HepG2 (cell line): ENCODE measurements around the gene SPTBN2. TPM values are rescaled to one million over a fixed set of nuclear protein-coding genes. Genes with fewer than 3 reads are reported as not detected.
A peak's percentile ranks its signal among the peaks of the same experiment; 100 is the strongest.

Experiments used
- ARID4A ChIP-seq: sonication (generic); formaldehyde crosslinking; IDR thresholded peaks from 2 replicates; pipeline ENCODE4 v1.5.0; 2020; ENCODE audit warnings: mild to moderate bottlenecking, missing genetic modification reagents, borderline replicate concordance
- FOXJ3 ChIP-seq: sonication (generic); formaldehyde crosslinking; IDR thresholded peaks from 2 replicates; pipeline ENCODE4 v1.4.0; 2020; ENCODE audit warnings: missing genetic modification reagents, mild to moderate bottlenecking, borderline replicate concordance
- JARID2 ChIP-seq: sonication (generic); formaldehyde crosslinking; IDR thresholded peaks from 2 replicates; pipeline ENCODE4 v1.8.1; 2023; ENCODE audit warnings: missing genetic modification reagents, inconsistent platforms; ENCODE audit not compliant: insufficient replicate concordance
- KDM5B ChIP-seq: sonication (generic); formaldehyde crosslinking; IDR thresholded peaks from 2 replicates; pipeline ENCODE4 v1.4.0; 2020; ENCODE audit warnings: missing genetic modification reagents, mild to moderate bottlenecking, borderline replicate concordance
- MXD3 ChIP-seq: IDR thresholded peaks from 2 replicates; pipeline ENCODE4 v1.6.1; 2016; ENCODE audit warnings: mild to moderate bottlenecking, missing biosample characterization, missing genetic modification reagents
- PATZ1 ChIP-seq: sonication (generic); formaldehyde crosslinking; IDR thresholded peaks from 2 replicates; pipeline ENCODE4 v1.4.0; 2020; ENCODE audit warnings: missing genetic modification reagents
- RAD21 ChIP-seq: fragments of 450-650 bp; formaldehyde crosslinking; IDR thresholded peaks from 2 replicates; pipeline ENCODE4 v1.5.0; 2020; ENCODE audit warnings: mild to moderate bottlenecking
- RORA ChIP-seq: sonication (generic); formaldehyde crosslinking; IDR thresholded peaks from 2 replicates; pipeline ENCODE4 v1.5.0; 2020; ENCODE audit warnings: mild to moderate bottlenecking, missing genetic modification reagents, moderate library complexity
- SNAPC2 ChIP-seq: sonication (generic); formaldehyde crosslinking; IDR thresholded peaks from 2 replicates; pipeline ENCODE4 v1.8.1; 2022; ENCODE audit warnings: mild to moderate bottlenecking, missing genetic modification reagents
- SRSF4 ChIP-seq: fragments of 200-400 bp; formaldehyde crosslinking; IDR thresholded peaks from one replicate; pipeline ENCODE4 v1.6.1; 2018; ENCODE audit warnings: mild to moderate bottlenecking, low read depth, low read length, moderate library complexity; ENCODE audit not compliant: poor library complexity, severe bottlenecking
- TERF1 ChIP-seq: sonication (generic); formaldehyde crosslinking; IDR thresholded peaks from 2 replicates; pipeline ENCODE4 v1.8.0; 2022; ENCODE audit warnings: mild to moderate bottlenecking, missing genetic modification reagents, moderate library complexity
- U2AF1 ChIP-seq: fragments of 200-400 bp; formaldehyde crosslinking; optimal IDR thresholded peaks from 2 replicates; pipeline ENCODE3; 2017; ENCODE audit warnings: mild to moderate bottlenecking, low read depth, low read length
- ZMYM3 ChIP-seq: sonication (generic); formaldehyde crosslinking; IDR thresholded peaks from 2 replicates; pipeline ENCODE4 v1.5.1; 2020; ENCODE audit warnings: mild to moderate bottlenecking, missing genetic modification reagents
- ZNF430 ChIP-seq: sonication (generic); formaldehyde crosslinking; IDR thresholded peaks from 2 replicates; pipeline ENCODE4 v1.9.0; 2021; ENCODE audit warnings: mild to moderate bottlenecking, missing genetic modification reagents
- ZNF616 ChIP-seq: sonication (generic); formaldehyde crosslinking; IDR thresholded peaks from 2 replicates; pipeline ENCODE4 v1.5.0; 2020; ENCODE audit warnings: low read depth, mild to moderate bottlenecking, missing genetic modification reagents
- polyA plus RNA-seq, 8 experiments: library from polyadenylated mRNA; depleted of rRNA in 3 of 8; stranded (reverse) in 7 of 8; unstranded in 1 of 8; fragments of >200 nt; fragmentation: Illumina TruSeq in 4 of 8; extraction: Trizol in 4 of 8; gene quantifications; 2 replicates each; pipeline versions ENCODE4 v1.2.1 to v1.2.3, GENCODE V29; 2011 to 2016; ENCODE audit warnings: low read depth in 4 of 8, missing spikeins in 1 of 8, mixed read lengths in 1 of 8; ENCODE audit not compliant: insufficient read depth in 1 of 8
- total RNA-seq, 5 experiments: library from RNA; depleted of rRNA; stranded (reverse); fragments of >200 nt; fragmentation: Illumina TruSeq; extraction: Trizol; gene quantifications; 2 replicates each; pipeline ENCODE4 v1.2.3, GENCODE V29; 2016; ENCODE audit warnings: low read depth in 1 of 5

Gene SPTBN2
- total and polyA plus RNA-seq, 2 of the 13 experiments (the other 11 are each of a cell fraction or from before 2014, with no cell fraction given): 0.65 to 4.0 TPM

GRCh38 chr11:66718320-66718971 is 10.6 kb downstream of the SPTBN2 start (continued):
- TF ChIP-seq ZMYM3 (CRISPR knock-in tag) (peak; percentile 78), PATZ1 (CRISPR knock-in tag) (peak; percentile 81), FOXJ3 (no peak), ARID4A (peak; percentile 56; the same call in 1 of the 2 replicates), U2AF1 (no peak), JARID2 (CRISPR knock-in tag) (peak; percentile 42), RORA (CRISPR knock-in tag) (no peak), ZNF616 (CRISPR knock-in tag) (peak; percentile 75; the same call in 1 of the 2 replicates), KDM5B (CRISPR knock-in tag) (peak; percentile 28; the same call in 1 of the 2 replicates), TERF1 (CRISPR knock-in tag) (no peak; the same call in 1 of the 2 replicates), ZNF430 (CRISPR knock-in tag) (peak; percentile 48; the same call in 1 of the 2 replicates), SRSF4 (no peak), RAD21 (CRISPR knock-in tag) (0 out of 2 replicates have a peak, but pooled peaks have one; percentile 29), SNAPC2 (CRISPR knock-in tag) (no peak), MXD3 (CRISPR knock-in tag) (peak; percentile 56; the same call in 1 of the 2 replicates)
- TF ChIP-seq, all 625 proteins: peak for 94
